Measurements from ENCODE around the gene SMIM10L1. TPM values are rescaled to one million over a fixed set of nuclear protein-coding genes. Genes with fewer than 3 reads are reported as not detected.

SMIM10L1 gene
- total RNA-seq, result 7.6 and 8.4 TPM in 2 replicates

DNA sequence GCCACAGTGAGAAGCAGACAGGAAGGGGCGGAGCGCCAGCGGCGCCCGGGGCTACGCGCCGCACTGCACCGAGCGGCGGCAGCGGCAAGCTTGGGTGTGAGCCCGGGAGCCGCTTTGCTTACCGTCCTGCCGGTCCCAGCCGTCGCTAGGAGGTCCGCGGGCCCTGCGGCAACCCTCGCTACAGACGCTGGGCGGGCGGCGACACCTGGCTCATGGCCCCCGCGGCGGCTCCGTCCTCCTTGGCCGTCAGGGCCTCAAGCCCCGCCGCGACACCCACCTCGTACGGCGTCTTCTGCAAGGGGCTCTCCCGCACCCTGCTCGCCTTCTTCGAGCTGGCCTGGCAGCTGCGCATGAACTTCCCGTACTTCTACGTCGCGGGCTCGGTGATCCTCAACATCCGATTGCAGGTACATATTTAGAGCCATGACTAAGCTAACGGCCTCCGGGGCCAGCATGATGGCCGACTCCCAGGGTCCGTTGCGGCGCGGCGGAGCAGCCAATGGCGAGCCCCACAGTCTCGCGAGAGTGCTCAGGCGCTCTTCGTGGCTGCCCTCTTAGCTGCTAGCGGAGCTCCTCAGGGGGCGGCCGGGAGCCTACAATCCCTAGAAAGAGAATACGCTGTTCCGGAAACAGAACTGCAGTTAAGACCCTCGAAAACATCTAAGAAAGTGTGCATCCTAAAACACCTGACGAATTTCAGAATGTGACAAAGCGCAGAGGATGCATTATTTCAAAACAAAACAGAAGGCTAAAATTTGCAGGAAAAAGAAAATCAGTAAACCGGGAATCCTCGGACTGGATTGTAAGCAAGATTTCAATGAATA is at the start of gene SMIM10L1:
Gene SMIM10L1 (plus strand): TSS at position 50 of the 824 bp plus-strand sequence. CDS start 163 bp downstream, at position 213.
- intact Hi-C loops (cut with micrococcal nuclease), result loop anchor here (1.0 to 10.0 kb wide), 17 partner anchors 28 to 1829 kb away; partner anchors contain the start of genes BORCS5, CLEC2B, ETV6 and GABARAPL1

DNA sequence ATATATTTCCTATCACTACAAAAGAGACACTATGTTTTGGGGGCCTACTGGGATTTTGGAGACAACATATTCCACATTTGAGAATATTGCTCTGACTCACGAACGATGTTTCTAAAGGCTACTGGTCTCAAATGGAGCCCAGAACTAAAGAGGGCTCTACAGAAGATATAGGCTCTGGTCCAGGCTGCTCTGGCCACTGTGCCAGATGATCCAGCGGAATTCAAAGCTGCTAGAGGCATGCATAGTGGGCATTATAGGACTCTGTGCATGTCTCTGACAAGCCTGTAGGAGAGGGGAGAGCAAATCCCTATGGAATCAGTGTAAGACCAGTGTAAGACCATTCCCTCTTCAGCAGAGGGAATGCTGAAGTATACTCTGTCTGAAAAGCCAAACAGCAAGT is 40.6 kb upstream of the SMIM10L1 start:
- intact Hi-C loops (cut with micrococcal nuclease), result no loop called here

DNA sequence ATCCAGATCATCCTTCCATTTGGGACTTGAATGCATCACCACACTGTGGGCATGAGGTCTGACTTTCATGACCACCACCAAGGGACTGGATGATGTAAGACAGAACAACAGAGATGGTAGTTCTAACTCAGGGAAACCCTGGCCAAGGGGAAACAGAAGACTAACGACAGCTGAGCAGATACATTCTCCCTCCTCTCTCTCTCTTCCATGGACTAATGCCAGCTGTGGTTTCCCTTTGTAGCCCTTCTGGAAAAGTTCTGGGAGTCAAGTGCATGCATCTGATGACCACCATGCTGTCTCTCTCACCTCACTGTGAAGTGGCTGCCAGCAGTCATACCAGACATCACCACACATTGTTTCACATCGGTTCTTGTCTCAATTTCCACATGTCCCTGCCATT is 40.0 kb upstream of the SMIM10L1 start:
- intact Hi-C loops (cut with micrococcal nuclease), result no loop called here

GRCh38 chr12:11133162-11133561 is 37.8 kb upstream of the SMIM10L1 start:
- intact Hi-C loops (cut with micrococcal nuclease), result no loop called here

DNA sequence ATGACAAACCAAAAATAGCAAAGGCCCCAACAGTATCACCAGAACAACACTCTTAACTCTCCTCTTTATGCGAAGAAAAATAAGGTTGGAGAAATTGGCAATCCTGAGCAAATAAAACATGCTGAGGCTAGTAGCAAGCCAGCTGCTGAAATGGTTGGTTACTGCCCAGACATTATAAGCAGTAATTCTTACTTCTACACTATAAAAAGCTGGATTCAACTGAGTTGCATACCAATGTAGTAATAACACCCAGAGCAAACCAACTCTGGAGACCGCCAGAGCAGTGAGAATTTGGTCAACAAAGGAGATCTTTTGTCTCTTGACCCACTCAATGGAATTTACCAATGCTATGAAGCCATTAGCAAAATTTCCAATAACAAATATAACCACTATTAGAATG is 37.2 kb upstream of the SMIM10L1 start:
- intact Hi-C loops (cut with micrococcal nuclease), result no loop called here

DNA sequence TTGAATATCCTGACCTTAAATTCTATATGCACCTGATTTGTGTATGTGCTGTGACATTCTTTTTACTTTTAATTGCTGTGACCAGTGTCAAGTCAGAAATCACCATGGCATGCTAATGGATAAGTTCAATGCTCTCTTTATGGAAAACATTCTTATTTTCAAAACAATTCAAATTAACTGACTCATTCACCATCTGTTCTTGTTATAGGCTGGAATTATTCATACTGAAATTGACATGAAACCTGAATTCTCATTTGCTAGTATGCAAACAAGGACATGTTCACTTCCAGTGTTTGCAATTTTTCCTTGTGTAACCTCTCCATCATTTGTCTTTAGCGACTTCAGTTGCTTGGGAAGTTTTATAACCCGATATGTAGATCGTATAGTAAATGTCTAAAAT is 36.7 kb upstream of the SMIM10L1 start, which contains the start of gene TAS2R30:
Gene TAS2R30 (minus strand): TSS at position 340 of the 400 bp plus-strand sequence. CDS start 400 bp downstream, outside the sequence.
- intact Hi-C loops (cut with micrococcal nuclease), result no loop called here

DNA sequence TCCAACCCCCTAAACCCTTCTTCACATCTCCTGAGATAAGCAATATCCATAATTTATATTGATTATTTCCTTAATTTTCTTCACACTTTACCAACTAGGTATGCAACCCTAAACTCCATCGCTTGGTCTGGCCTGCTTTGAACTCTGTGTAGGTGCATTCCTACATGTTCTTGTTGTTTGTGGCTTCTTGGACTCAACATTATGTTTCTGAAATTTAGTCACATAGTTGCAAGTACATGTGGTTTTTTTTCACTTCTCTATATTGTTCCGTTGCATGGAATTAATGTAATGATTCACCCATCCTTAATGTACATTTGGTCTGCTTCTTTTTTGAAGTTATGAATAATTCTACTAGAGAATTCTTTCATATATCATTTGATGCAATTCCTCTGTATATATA is 34.9 kb upstream of the SMIM10L1 start:
- intact Hi-C loops (cut with micrococcal nuclease), result no loop called here

GRCh38 chr12:11143352-11143751 is 27.6 kb upstream of the SMIM10L1 start:
- intact Hi-C loops (cut with micrococcal nuclease), result no loop called here

DNA sequence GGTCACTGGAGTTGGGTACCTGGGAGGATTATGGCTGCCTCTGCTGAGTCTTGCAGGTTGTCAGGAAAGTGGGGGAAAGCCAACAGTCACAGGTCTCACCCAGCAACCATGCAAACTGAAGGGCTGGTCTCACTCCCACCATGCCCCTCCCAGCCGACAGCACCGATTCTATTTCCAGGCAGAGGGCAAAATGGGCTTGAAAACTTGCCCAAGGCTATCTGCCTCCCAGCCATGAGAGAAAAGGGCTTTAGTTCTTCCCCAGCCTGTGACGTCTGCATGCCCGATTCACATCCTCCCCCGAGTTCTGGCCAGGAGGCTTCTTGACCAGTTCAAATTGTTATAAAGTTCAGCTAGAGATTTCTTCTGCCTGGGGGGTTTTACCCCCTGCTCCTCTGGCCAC is 26.7 kb upstream of the SMIM10L1 start:
- intact Hi-C loops (cut with micrococcal nuclease), result no loop called here

- intact Hi-C loops (cut with micrococcal nuclease), result no loop called here
Measured at GRCh38 chr12:11147420-11147819, 23.6 kb upstream of the SMIM10L1 start.

DNA sequence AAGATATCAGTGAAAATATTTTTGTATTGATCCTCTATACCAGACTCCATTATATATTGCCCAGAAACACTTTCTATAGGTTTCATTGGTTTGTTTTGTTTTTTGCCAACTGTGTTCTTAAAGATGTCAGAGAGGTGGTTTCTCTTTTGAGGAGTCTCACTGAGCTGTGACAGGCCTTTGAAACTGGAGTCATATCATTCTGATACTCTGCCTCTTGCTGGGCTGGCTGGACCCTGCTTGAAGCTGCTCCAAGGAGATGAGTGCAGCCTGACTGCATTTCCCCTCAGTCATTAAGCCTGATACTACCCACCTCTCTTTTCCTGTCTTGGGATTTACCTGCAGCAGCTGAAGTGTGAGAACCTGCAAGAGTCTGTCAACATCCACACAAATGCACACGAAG is 20.2 kb upstream of the SMIM10L1 start:
- intact Hi-C loops (cut with micrococcal nuclease), result no loop called here

DNA sequence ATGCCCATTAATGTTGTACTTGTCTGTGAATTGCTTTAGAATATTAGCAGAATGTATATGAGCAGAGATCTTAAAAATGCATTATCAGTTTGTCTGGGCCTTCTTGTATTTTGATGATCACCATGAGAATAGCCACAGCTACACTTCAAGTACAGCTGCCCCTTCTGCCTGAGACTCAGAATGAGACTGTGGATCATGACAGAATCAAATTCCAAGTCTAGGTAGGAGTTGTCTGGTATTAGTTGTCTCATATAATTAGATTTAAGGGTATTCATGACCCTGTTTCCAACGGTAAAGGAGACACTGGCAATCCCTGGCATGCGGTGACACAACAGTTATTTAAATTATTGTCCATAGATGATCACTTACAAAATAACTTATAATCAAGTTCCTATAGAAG is 18.3 kb upstream of the SMIM10L1 start:
- intact Hi-C loops (cut with micrococcal nuclease), result no loop called here

GRCh38 chr12:11154400-11154925 is 16.5 kb upstream of the SMIM10L1 start:
- intact Hi-C loops (cut with micrococcal nuclease), result no loop called here

DNA sequence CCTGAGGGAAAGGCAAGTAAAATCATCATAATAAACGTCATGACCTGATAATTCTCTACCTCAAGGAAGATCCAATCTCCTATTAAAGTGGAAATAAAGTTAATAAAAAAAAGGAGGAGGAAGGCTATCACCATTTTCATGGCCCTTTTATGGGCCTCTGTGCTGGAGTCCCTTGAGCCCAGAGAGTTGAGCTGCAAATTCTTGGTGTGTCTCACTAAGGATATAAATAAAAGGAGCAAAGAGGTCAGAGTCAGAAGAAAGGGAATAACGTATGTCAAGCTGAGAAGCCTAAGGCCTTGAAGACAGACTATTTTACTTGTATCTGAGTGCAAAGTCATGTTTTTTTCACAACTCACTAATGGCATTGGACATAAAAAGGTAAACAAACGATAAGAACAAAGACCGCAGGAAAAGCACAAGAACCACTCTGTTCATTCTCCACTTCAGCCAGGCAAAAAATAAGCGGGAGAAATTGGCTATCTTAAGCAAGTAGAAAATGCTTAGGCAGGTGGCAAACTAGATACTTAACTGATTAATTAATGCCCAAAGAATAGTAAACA is 12.0 kb upstream of the SMIM10L1 start:
- intact Hi-C loops (cut with micrococcal nuclease), result no loop called here

DNA sequence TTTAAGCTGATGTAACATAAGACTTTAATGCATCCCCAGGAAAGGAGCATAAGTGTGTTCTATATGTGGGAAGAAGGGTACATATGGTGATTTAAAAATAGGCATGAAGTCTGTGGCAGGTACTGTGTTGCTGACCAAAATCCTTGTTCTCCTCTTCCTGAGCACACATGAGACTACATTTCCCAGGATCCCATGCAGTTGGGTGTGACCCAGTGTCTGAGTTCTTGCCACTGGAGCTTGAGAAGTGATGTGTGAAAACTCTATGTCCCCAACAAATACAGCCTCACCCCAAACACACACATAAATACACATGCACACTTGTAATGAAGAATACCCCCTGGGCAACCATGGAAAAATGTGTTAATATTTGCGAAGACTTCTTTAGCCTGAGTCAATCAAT is 8.5 kb upstream of the SMIM10L1 start:
- intact Hi-C loops (cut with micrococcal nuclease), result no loop called here

GRCh38 chr12:11164384-11164783 is 6.6 kb upstream of the SMIM10L1 start:
- intact Hi-C loops (cut with micrococcal nuclease), result no loop called here

- intact Hi-C loops (cut with micrococcal nuclease), result no loop called here
Measured at GRCh38 chr12:11166300-11166699, 4.7 kb upstream of the SMIM10L1 start.

GRCh38 chr12:11170810-11171144 is 217 bp upstream of the SMIM10L1 start:
- intact Hi-C loops (cut with micrococcal nuclease), result loop anchor here (1.0 to 10.0 kb wide), 17 partner anchors 29 to 1830 kb away; partner anchors contain the start of genes BORCS5, CLEC2B, ETV6 and GABARAPL1

DNA sequence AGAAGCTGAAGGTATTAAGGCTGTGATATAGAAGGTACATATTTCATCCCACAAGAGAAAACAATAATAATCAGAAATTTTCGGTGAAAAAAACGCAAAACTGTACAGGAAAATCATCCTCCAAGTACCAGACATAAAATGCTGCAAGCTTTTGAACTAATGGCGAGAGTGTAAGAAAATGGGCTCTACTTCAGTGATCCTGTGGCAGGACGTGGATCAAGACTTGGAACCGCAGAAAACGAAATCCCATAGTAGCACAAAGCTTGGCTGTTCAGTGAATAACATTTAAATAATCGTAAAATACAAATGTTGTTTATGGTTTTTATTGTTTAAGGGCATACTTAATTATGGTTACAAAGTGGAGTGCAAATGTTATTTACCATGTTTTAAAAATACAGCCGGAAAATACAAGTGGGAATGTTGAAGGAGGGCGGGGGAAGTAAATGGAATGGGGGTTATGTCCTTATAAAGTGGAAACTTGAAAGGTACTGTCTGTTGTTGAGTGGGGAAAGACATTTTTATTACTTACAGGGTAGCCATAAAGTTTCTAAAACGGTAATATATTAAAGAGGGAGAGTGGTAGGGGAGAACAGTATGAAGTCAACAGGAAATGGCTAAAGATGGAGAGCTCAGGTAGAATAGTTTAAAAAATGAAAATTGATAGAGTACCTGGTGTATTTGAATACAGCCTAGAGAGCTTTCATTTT is 1.1 kb downstream of the SMIM10L1 start:
- intact Hi-C loops (cut with micrococcal nuclease), result loop anchor here (1.0 to 10.0 kb wide), 17 partner anchors 27 to 1828 kb away; partner anchors contain the start of genes BORCS5, CLEC2B, ETV6 and GABARAPL1

GRCh38 chr12:11174022-11174421 is 3.0 kb downstream of the SMIM10L1 start:
- intact Hi-C loops (cut with micrococcal nuclease), result loop anchor here (5.0 to 10.0 kb wide), 3 partner anchors 89 to 1307 kb away; partner anchors contain the start of gene CLEC2B

DNA sequence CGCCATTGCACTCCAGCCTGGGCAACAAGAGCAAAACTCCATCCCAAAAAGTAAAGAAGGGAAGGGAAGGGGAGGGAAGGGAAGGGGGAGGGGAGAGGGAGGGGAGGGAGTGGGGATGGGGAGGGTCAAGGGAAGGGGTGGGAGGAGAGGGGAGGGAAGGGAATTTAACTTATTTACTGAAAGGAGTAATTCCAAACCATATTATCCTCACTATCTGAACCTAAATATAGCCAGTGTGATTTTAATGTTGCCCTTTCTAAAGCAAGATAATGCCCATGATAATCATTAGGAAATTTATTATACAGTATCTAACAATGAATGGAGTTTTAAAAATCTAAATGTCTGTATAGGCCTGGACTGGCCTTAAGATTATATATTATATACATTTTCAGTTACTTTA is 7.3 kb downstream of the SMIM10L1 start:
- intact Hi-C loops (cut with micrococcal nuclease), result loop anchor here (10.0 kb wide), 2 partner anchors 93 to 587 kb away; no protein-coding TSS in a partner anchor

GRCh38 chr12:11182529-11182928 is 11.5 kb downstream of the SMIM10L1 start:
- intact Hi-C loops (cut with micrococcal nuclease), result no loop called here
